SU-DHL-6 (cell line): ENCODE data around the gene XYLT1.

Experiments used
- H2AFZ ChIP-seq: fragments of 200-600 bp; sonication (generic); 2 replicates; pipeline ENCODE4 v1.6.1; 2014; ENCODE audit warnings: low read depth, mild to moderate bottlenecking, moderate library complexity, mixed read lengths, antibody characterized with exemption, low read length; ENCODE audit not compliant: severe bottlenecking
- H3F3A ChIP-seq: fragments of 200-600 bp; shearing (Covaris generic); 2 replicates; pipeline ENCODE4 v1.6.0; 2016; ENCODE audit warnings: antibody characterized with exemption, mild to moderate bottlenecking; ENCODE audit not compliant: insufficient read depth
- H3K27ac ChIP-seq: fragments of 200-600 bp; sonication (generic); 2 replicates; pipeline ENCODE4 v1.5.1; 2016; ENCODE audit warnings: low read depth, mild to moderate bottlenecking, low read length, moderate library complexity, mixed read lengths
- H3K27me3 ChIP-seq: fragments of 200-600 bp; sonication (generic), shearing (Covaris generic); 2 replicates; pipeline ENCODE4 v1.6.0; 2014; ENCODE audit warnings: mild to moderate bottlenecking, low read length
- H3K36me3 ChIP-seq: fragments of 200-600 bp; sonication (generic); 2 replicates; pipeline ENCODE4 v1.6.1; 2014; ENCODE audit warnings: mild to moderate bottlenecking, low read length, mixed read lengths
- H3K4me2 ChIP-seq: fragments of 300-600, 200-600 bp; shearing (Covaris generic), sonication (generic); 2 replicates; pipeline ENCODE4 v1.6.0; 2014; ENCODE audit warnings: low read length, low read depth, mild to moderate bottlenecking; ENCODE audit not compliant: poor library complexity, severe bottlenecking
- H3K4me3 ChIP-seq: fragments of 200-600 bp; sonication (generic); 2 replicates; pipeline ENCODE4 v1.5.1; 2014; ENCODE audit warnings: antibody characterized with exemption, low read length, mild to moderate bottlenecking, mixed read lengths; ENCODE audit not compliant: insufficient read depth, poor library complexity, severe bottlenecking
- H3K79me2 ChIP-seq: fragments of 200-600 bp; sonication (generic); 2 replicates; pipeline ENCODE4 v1.6.1; 2014; ENCODE audit warnings: mild to moderate bottlenecking, low read length, moderate library complexity; ENCODE audit not compliant: insufficient read depth
- H3K9ac ChIP-seq: fragments of 200-600 bp; sonication (generic); 2 replicates; pipeline ENCODE4 v1.7.0; 2014; ENCODE audit warnings: mild to moderate bottlenecking, low read length
- H3K9me2 ChIP-seq: fragments of 200-600 bp; sonication (generic); replicated peaks from 2 replicates; pipeline ENCODE4 v1.6.1; 2014; ENCODE audit warnings: low read length; ENCODE audit not compliant: insufficient read depth
- H3K9me3 ChIP-seq: fragments of 200-600 bp; sonication (generic); 2 replicates; pipeline ENCODE4 v1.6.1; 2014; ENCODE audit warnings: low read length, mixed read lengths; ENCODE audit not compliant: insufficient read depth
- H4K20me1 ChIP-seq: fragments of 200-600 bp; sonication (generic); 2 replicates; pipeline ENCODE4 v1.6.1; 2014; ENCODE audit warnings: low read depth, mild to moderate bottlenecking, antibody characterized with exemption, low read length, moderate library complexity, mixed read lengths
- EZH2phosphoT487 ChIP-seq: fragments of 200-600 bp; sonication (generic), shearing (Covaris generic); conservative IDR thresholded peaks from 2 replicates; pipeline ENCODE4 v1.6.1; 2018; ENCODE audit warnings: mild to moderate bottlenecking, antibody characterized with exemption, low read length, moderate library complexity, mixed read lengths
- TF ChIP-seq, protein P1 (sequence below): fragments of 200-600 bp; sonication (generic); IDR thresholded peaks from one replicate; pipeline ENCODE4 v1.5.1; 2017; ENCODE audit warnings: antibody characterized with exemption, mild to moderate bottlenecking, low read length, moderate library complexity; ENCODE audit not compliant: insufficient read depth, poor library complexity, severe bottlenecking

The XYLT1 gene

DNA sequence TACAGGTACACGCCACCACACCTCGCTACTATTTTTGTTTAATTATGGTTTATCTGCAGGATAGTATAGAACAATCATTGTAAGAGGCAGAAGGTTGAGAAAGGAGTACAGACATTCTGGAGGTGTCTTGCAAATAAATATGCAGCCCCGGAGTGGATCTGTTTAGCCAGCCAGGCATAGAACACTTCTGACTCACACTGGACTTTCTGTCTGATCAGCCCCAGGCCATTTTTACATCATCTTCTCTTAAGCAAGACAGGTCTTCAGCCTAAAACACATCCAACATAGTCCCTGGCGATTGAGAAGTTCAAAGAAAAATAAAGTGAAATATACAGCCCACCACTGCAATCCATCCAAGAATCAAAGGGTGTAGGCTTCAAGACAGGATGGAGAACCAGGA, 81.4 kb downstream of the XYLT1 start:
- Histone ChIP-seq H4K20me1 (peaks cover 3% of the 10 kb centered on the region; the same call in 1 of the 2 replicates), H3K27ac (no peak overlapping the region), H3K36me3 (no peaks in the 10 kb centered on the region), H2AFZ (no peak overlapping the region), H3F3A (no peaks in the 10 kb centered on the region), H3K9me3 (no peaks in the 10 kb centered on the region), H3K27me3 (no peaks in the 10 kb centered on the region), H3K4me3 (no peak overlapping the region), H3K9me2 (no peaks in the 10 kb centered on the region), H3K9ac (no peak overlapping the region), H3K79me2 (peaks cover 6% of the 10 kb centered on the region), H3K4me2 (no peak overlapping the region)
- no peak for TF ChIP-seq EZH2phosphoT487
- TF ChIP-seq, protein P1, sequence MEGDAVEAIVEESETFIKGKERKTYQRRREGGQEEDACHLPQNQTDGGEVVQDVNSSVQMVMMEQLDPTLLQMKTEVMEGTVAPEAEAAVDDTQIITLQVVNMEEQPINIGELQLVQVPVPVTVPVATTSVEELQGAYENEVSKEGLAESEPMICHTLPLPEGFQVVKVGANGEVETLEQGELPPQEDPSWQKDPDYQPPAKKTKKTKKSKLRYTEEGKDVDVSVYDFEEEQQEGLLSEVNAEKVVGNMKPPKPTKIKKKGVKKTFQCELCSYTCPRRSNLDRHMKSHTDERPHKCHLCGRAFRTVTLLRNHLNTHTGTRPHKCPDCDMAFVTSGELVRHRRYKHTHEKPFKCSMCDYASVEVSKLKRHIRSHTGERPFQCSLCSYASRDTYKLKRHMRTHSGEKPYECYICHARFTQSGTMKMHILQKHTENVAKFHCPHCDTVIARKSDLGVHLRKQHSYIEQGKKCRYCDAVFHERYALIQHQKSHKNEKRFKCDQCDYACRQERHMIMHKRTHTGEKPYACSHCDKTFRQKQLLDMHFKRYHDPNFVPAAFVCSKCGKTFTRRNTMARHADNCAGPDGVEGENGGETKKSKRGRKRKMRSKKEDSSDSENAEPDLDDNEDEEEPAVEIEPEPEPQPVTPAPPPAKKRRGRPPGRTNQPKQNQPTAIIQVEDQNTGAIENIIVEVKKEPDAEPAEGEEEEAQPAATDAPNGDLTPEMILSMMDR, result no peak

- H2AFZ ChIP-seq, result no peak overlapping the region
- H3K9me2 ChIP-seq, result no peaks in the 10 kb centered on the region
- no peak overlapping the region for H3K9ac ChIP-seq
- H3K4me2 ChIP-seq, result no peak overlapping the region
- no peaks in the 10 kb centered on the region for H3K27me3 ChIP-seq
- no peak overlapping the region for H3K27ac ChIP-seq
- H3K9me3 ChIP-seq, result no peaks in the 10 kb centered on the region
- peaks cover 6% of the 10 kb centered on the region for H3K79me2 ChIP-seq
- H3K4me3 ChIP-seq, result no peak overlapping the region
- H4K20me1 ChIP-seq, result peaks cover 3% of the 10 kb centered on the region; the same call in 1 of the 2 replicates
- TF ChIP-seq EZH2phosphoT487, result no peak
- TF ChIP-seq, protein P1, result no peak
- H3K36me3 ChIP-seq, result no peaks in the 10 kb centered on the region
- H3F3A ChIP-seq, result no peaks in the 10 kb centered on the region
Measured at GRCh38 chr16:17387256-17387655, 83.5 kb downstream of the XYLT1 start.

GRCh38 chr16:17386229-17386628, 84.5 kb downstream of the XYLT1 start:
- Histone ChIP-seq H3K9me2 (no peaks in the 10 kb centered on the region), H3K9me3 (no peaks in the 10 kb centered on the region), H3K9ac (no peak overlapping the region), H3K36me3 (no peaks in the 10 kb centered on the region), H3K79me2 (peaks cover 6% of the 10 kb centered on the region), H3K4me2 (no peak overlapping the region), H3F3A (no peaks in the 10 kb centered on the region), H3K4me3 (no peak overlapping the region), H3K27ac (no peak overlapping the region), H3K27me3 (no peaks in the 10 kb centered on the region), H2AFZ (no peak overlapping the region), H4K20me1 (no peaks in the 10 kb centered on the region; the same call in 1 of the 2 replicates)
- no peak for TF ChIP-seq EZH2phosphoT487

DNA sequence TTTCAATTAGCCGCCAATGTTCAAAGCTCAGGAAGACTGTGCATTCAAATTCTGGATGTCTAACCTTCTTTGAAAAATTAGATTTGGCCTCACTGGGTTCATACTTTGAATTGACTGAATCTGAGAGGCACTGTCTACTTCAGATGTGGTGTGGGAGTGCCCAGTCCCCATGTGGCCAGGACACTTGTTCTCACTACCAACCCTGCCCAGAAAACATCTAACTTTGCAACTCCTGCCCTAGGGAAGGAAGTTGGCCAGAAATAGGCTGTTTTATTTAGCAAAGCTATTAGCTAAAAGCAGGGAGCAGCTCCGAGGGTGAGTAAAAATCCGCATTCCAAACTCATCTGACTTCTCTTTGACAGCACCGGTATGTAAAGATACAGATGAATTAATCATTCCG, 86.3 kb downstream of the XYLT1 start:
- Histone ChIP-seq H3F3A (no peaks in the 10 kb centered on the region), H3K36me3 (no peaks in the 10 kb centered on the region), H3K4me2 (no peak overlapping the region), H3K4me3 (no peak overlapping the region), H3K9ac (no peak overlapping the region), H3K9me3 (no peaks in the 10 kb centered on the region), H3K27ac (no peak overlapping the region), H3K27me3 (no peaks in the 10 kb centered on the region), H3K79me2 (peaks cover 6% of the 10 kb centered on the region), H4K20me1 (no peaks in the 10 kb centered on the region; the same call in 1 of the 2 replicates), H2AFZ (no peak overlapping the region), H3K9me2 (no peaks in the 10 kb centered on the region)
- no peak for TF ChIP-seq EZH2phosphoT487
- TF ChIP-seq, protein P1, result no peak
